ENCODE measurements around the gene SELL.
"Not testable (repeated sequence)": the region's sequence is repeated elsewhere in the genome, so short reads cannot be mapped to it uniquely, and the experiment has no call there.

SELL gene

GRCh38 chr1:169667227-169667639, 44.2 kb downstream of the SELL start:
- DNase-seq = not testable (repeated sequence)

GRCh38 chr1:169662680-169663079, 48.7 kb downstream of the SELL start:
- DNase-seq = not testable (repeated sequence)

- not testable (repeated sequence) for DNase-seq
Observed at GRCh38 chr1:169661066-169661465, 50.4 kb downstream of the SELL start.

- not testable (repeated sequence) for DNase-seq
Observed at GRCh38 chr1:169658777-169659176, 52.6 kb downstream of the SELL start.

- no peak for DNase-seq
Observed at GRCh38 chr1:169653873-169654272, 57.5 kb downstream of the SELL start.

GRCh38 chr1:169651035-169651434, 60.4 kb downstream of the SELL start:
- DNase-seq = no peak

GRCh38 chr1:169650551-169650950, 60.9 kb downstream of the SELL start:
- no peak for DNase-seq

GRCh38 chr1:169648709-169649108, 62.7 kb downstream of the SELL start:
- no peak for DNase-seq

- DNase-seq = no peak
Observed at GRCh38 chr1:169648187-169648586, 63.2 kb downstream of the SELL start.

GRCh38 chr1:169647512-169647911, 63.9 kb downstream of the SELL start:
- DNase-seq = no peak

GRCh38 chr1:169644297-169644696, 67.1 kb downstream of the SELL start:
- no peak for DNase-seq

Data from right kidney (tissue), 1 donor.